ENCODE results near the gene SLC35E4.

SLC35E4 gene

GRCh38 chr22:30652852-30653251 lies 17.3 kb downstream of the SLC35E4 start:
- H3K4me1 ChIP-seq (ENCODE audit: control insufficient read depth, insufficient read depth, low read length): peaks cover 3% of the 10 kb centered on the region; the same call in 1 of the 2 replicates
- H3K36me3 ChIP-seq (ENCODE audit: control insufficient read depth, insufficient read depth, low read length): no peaks in the 10 kb centered on the region

GRCh38 chr22:30654361-30654760 lies 18.8 kb downstream of the SLC35E4 start:
- no peaks in the 10 kb centered on the region for H3K9me3 ChIP-seq (ENCODE audit: control insufficient read depth, insufficient read depth, low read depth, low read length)
- no peaks in the 10 kb centered on the region for H3K27me3 ChIP-seq (ENCODE audit: control insufficient read depth, insufficient read depth, low read length)
- no peaks in the 10 kb centered on the region for H3K4me1 ChIP-seq (ENCODE audit: control insufficient read depth, insufficient read depth, low read length)
- H3K27ac ChIP-seq (ENCODE audit: low read depth, low read length): no peak overlapping the region
- no peak overlapping the region for H3K4me3 ChIP-seq (ENCODE audit: low read depth, low read length)
- no peak overlapping the region for H3K9ac ChIP-seq (ENCODE audit: low read length)
- no peaks in the 10 kb centered on the region for H3K36me3 ChIP-seq (ENCODE audit: control insufficient read depth, insufficient read depth, low read length)

More at GRCh38 chr22:30652852-30653251, 17.3 kb downstream of the SLC35E4 start:
- Histone ChIP-seq H3K27ac (ENCODE audit: low read depth, low read length) (no peak overlapping the region), H3K27me3 (ENCODE audit: control insufficient read depth, insufficient read depth, low read length) (no peaks in the 10 kb centered on the region), H3K9me3 (ENCODE audit: control insufficient read depth, insufficient read depth, low read depth, low read length) (no peaks in the 10 kb centered on the region), H3K9ac (ENCODE audit: low read length) (no peak overlapping the region), H3K4me3 (ENCODE audit: low read depth, low read length) (no peak overlapping the region)

- 0 out of 2 replicates have a peak overlapping the region, but pooled peaks have one; percentile 29 for H3K27ac ChIP-seq (ENCODE audit: low read depth, low read length)
- H3K36me3 ChIP-seq (ENCODE audit: control insufficient read depth, insufficient read depth, low read length): no peaks in the 10 kb centered on the region
- H3K4me1 ChIP-seq (ENCODE audit: control insufficient read depth, insufficient read depth, low read length): no peaks in the 10 kb centered on the region
- H3K9me3 ChIP-seq (ENCODE audit: control insufficient read depth, insufficient read depth, low read depth, low read length): no peaks in the 10 kb centered on the region
- no peaks in the 10 kb centered on the region for H3K27me3 ChIP-seq (ENCODE audit: control insufficient read depth, insufficient read depth, low read length)
- H3K9ac ChIP-seq (ENCODE audit: low read length): no peak overlapping the region
- no peak overlapping the region for H3K4me3 ChIP-seq (ENCODE audit: low read depth, low read length)
Observed at GRCh38 chr22:30655532-30655931, 20.0 kb downstream of the SLC35E4 start.

- Histone ChIP-seq H3K4me3 (ENCODE audit: low read depth, low read length) (no peak overlapping the region), H3K9me3 (ENCODE audit: control insufficient read depth, insufficient read depth, low read depth, low read length) (no peaks in the 10 kb centered on the region), H3K27me3 (ENCODE audit: control insufficient read depth, insufficient read depth, low read length) (peaks cover 10% of the 10 kb centered on the region), H3K4me1 (ENCODE audit: control insufficient read depth, insufficient read depth, low read length) (peaks cover 6% of the 10 kb centered on the region), H3K36me3 (ENCODE audit: control insufficient read depth, insufficient read depth, low read length) (peaks cover 4% of the 10 kb centered on the region; the same call in 1 of the 2 replicates), H3K9ac (ENCODE audit: low read length) (no peak overlapping the region), H3K27ac (ENCODE audit: low read depth, low read length) (no peak overlapping the region)
Observed at GRCh38 chr22:30662040-30662439, 26.5 kb downstream of the SLC35E4 start.

GRCh38 chr22:30664798-30665197 lies 29.2 kb downstream of the SLC35E4 start:
- H3K9ac ChIP-seq (ENCODE audit: low read length): no peak overlapping the region
- peaks cover 4% of the 10 kb centered on the region; the same call in 1 of the 2 replicates for H3K36me3 ChIP-seq (ENCODE audit: control insufficient read depth, insufficient read depth, low read length)
- peaks cover 13% of the 10 kb centered on the region for H3K4me1 ChIP-seq (ENCODE audit: control insufficient read depth, insufficient read depth, low read length)
- no peaks in the 10 kb centered on the region for H3K9me3 ChIP-seq (ENCODE audit: control insufficient read depth, insufficient read depth, low read depth, low read length)
- H3K27ac ChIP-seq (ENCODE audit: low read depth, low read length): no peak overlapping the region
- H3K27me3 ChIP-seq (ENCODE audit: control insufficient read depth, insufficient read depth, low read length): peaks cover 25% of the 10 kb centered on the region
- H3K4me3 ChIP-seq (ENCODE audit: low read depth, low read length): no peak overlapping the region

- Histone ChIP-seq H3K4me1 (ENCODE audit: control insufficient read depth, insufficient read depth, low read length) (peaks cover 13% of the 10 kb centered on the region), H3K36me3 (ENCODE audit: control insufficient read depth, insufficient read depth, low read length) (peaks cover 4% of the 10 kb centered on the region; the same call in 1 of the 2 replicates), H3K9ac (ENCODE audit: low read length) (no peak overlapping the region), H3K4me3 (ENCODE audit: low read depth, low read length) (no peak overlapping the region), H3K27me3 (ENCODE audit: control insufficient read depth, insufficient read depth, low read length) (peaks cover 25% of the 10 kb centered on the region), H3K27ac (ENCODE audit: low read depth, low read length) (no peak overlapping the region), H3K9me3 (ENCODE audit: control insufficient read depth, insufficient read depth, low read depth, low read length) (no peaks in the 10 kb centered on the region)
Observed at GRCh38 chr22:30665266-30665665, 29.7 kb downstream of the SLC35E4 start.

- Histone ChIP-seq H3K9me3 (ENCODE audit: control insufficient read depth, insufficient read depth, low read depth, low read length) (no peaks in the 10 kb centered on the region), H3K27me3 (ENCODE audit: control insufficient read depth, insufficient read depth, low read length) (peaks cover 25% of the 10 kb centered on the region), H3K27ac (ENCODE audit: low read depth, low read length) (no peak overlapping the region), H3K4me3 (ENCODE audit: low read depth, low read length) (no peak overlapping the region), H3K4me1 (ENCODE audit: control insufficient read depth, insufficient read depth, low read length) (peaks cover 13% of the 10 kb centered on the region), H3K36me3 (ENCODE audit: control insufficient read depth, insufficient read depth, low read length) (peaks cover 4% of the 10 kb centered on the region; the same call in 1 of the 2 replicates), H3K9ac (ENCODE audit: low read length) (no peak overlapping the region)
Observed at GRCh38 chr22:30665786-30666185, 30.2 kb downstream of the SLC35E4 start.

- Histone ChIP-seq H3K27ac (ENCODE audit: low read depth, low read length) (no peak overlapping the region), H3K9ac (ENCODE audit: low read length) (peak overlapping the region; percentile 30), H3K36me3 (ENCODE audit: control insufficient read depth, insufficient read depth, low read length) (peaks cover 4% of the 10 kb centered on the region; the same call in 1 of the 2 replicates), H3K27me3 (ENCODE audit: control insufficient read depth, insufficient read depth, low read length) (peaks cover 25% of the 10 kb centered on the region), H3K4me3 (ENCODE audit: low read depth, low read length) (peak overlapping the region; percentile 92), H3K9me3 (ENCODE audit: control insufficient read depth, insufficient read depth, low read depth, low read length) (no peaks in the 10 kb centered on the region), H3K4me1 (ENCODE audit: control insufficient read depth, insufficient read depth, low read length) (peaks cover 13% of the 10 kb centered on the region)
Observed at GRCh38 chr22:30667107-30667493, 31.5 kb downstream of the SLC35E4 start.

- no peaks in the 10 kb centered on the region for H3K9me3 ChIP-seq (ENCODE audit: control insufficient read depth, insufficient read depth, low read depth, low read length)
- H3K27ac ChIP-seq (ENCODE audit: low read depth, low read length): no peak within 1 kb of the TSS
- peaks cover 25% of the 10 kb centered on the region for H3K27me3 ChIP-seq (ENCODE audit: control insufficient read depth, insufficient read depth, low read length)
- peaks cover 4% of the 10 kb centered on the region; the same call in 1 of the 2 replicates for H3K36me3 ChIP-seq (ENCODE audit: control insufficient read depth, insufficient read depth, low read length)
- peak within 1 kb of the TSS; percentile 77 for H3K9ac ChIP-seq (ENCODE audit: low read length)
- peaks cover 13% of the 10 kb centered on the region for H3K4me1 ChIP-seq (ENCODE audit: control insufficient read depth, insufficient read depth, low read length)
- H3K4me3 ChIP-seq (ENCODE audit: low read depth, low read length): peak within 1 kb of the TSS; percentile 92
Observed at GRCh38 chr22:30667494-30668385, 32.2 kb downstream of the SLC35E4 start, which contains the start of gene DUSP18. TSS of gene DUSP18 (minus strand) at chr22:30667875. CDS start at chr22:30664003, 3,872 bp downstream.

- peaks cover 13% of the 10 kb centered on the region for H3K4me1 ChIP-seq (ENCODE audit: control insufficient read depth, insufficient read depth, low read length)
- H3K27me3 ChIP-seq (ENCODE audit: control insufficient read depth, insufficient read depth, low read length): peaks cover 25% of the 10 kb centered on the region
- H3K4me3 ChIP-seq (ENCODE audit: low read depth, low read length): peak overlapping the region; percentile 92
- 0 out of 2 replicates have a peak, but pooled peaks cover 3% of the 10 kb centered on the region for H3K36me3 ChIP-seq (ENCODE audit: control insufficient read depth, insufficient read depth, low read length)
- no peaks in the 10 kb centered on the region for H3K9me3 ChIP-seq (ENCODE audit: control insufficient read depth, insufficient read depth, low read depth, low read length)
- H3K27ac ChIP-seq (ENCODE audit: low read depth, low read length): no peak overlapping the region
- H3K9ac ChIP-seq (ENCODE audit: low read length): peak overlapping the region; percentile 77
Observed at GRCh38 chr22:30668386-30668710, 32.8 kb downstream of the SLC35E4 start.

- Histone ChIP-seq H3K9me3 (ENCODE audit: control insufficient read depth, insufficient read depth, low read depth, low read length) (no peaks in the 10 kb centered on the region), H3K27me3 (ENCODE audit: control insufficient read depth, insufficient read depth, low read length) (peaks cover 21% of the 10 kb centered on the region), H3K27ac (ENCODE audit: low read depth, low read length) (no peak overlapping the region), H3K4me1 (ENCODE audit: control insufficient read depth, insufficient read depth, low read length) (peaks cover 13% of the 10 kb centered on the region), H3K4me3 (ENCODE audit: low read depth, low read length) (no peak overlapping the region), H3K9ac (ENCODE audit: low read length) (no peak overlapping the region), H3K36me3 (ENCODE audit: control insufficient read depth, insufficient read depth, low read length) (no peaks in the 10 kb centered on the region)
Observed at GRCh38 chr22:30671071-30671470, 35.5 kb downstream of the SLC35E4 start.
